GM12874 (cell line): ENCODE results near the gene SLC12A2.
A peak's percentile ranks its signal among the peaks of the same experiment; 100 is the strongest.

Experiments
- CTCF ChIP-seq: IDR thresholded peaks from 2 replicates; pipeline ENCODE4 v1.5.1; 2011; ENCODE audit warnings: low read depth, mild to moderate bottlenecking, control low read depth, low read length, moderate library complexity; ENCODE audit not compliant: insufficient read depth

The SLC12A2 gene

GRCh38 chr5:128196791-128197190 lies 113.2 kb downstream of the SLC12A2 start:
- TF ChIP-seq CTCF, result no peak

DNA sequence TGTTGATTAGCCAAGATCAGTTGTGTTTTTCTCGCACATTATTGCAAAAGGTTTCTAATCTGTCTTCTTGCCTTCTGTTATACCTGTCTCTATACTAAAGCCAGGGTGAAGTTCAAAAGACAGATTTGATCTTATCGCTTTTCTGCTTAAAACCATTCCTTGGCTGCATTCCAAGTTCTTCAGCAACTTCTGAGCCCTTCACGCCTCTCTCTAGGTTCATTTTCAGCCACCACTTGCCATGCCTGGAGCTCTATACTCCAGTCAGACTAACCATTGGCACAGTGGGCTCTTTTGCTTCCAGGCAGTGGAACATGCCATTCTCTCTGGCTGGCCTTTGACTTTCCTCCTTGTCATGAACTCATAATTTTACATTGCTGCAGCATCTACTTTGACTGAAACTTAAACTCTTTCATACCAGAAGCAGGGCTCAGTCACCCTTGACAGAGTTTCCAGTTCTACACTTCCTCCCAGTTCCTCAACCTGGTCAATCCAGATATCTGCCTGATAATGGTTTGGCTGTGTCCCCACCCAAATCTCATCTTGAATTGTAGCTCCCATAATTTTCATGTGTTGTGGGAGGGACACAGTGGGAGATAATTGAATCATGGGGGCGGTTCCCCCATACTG lies 114.4 kb downstream of the SLC12A2 start:
- TF ChIP-seq CTCF, result no peak

DNA sequence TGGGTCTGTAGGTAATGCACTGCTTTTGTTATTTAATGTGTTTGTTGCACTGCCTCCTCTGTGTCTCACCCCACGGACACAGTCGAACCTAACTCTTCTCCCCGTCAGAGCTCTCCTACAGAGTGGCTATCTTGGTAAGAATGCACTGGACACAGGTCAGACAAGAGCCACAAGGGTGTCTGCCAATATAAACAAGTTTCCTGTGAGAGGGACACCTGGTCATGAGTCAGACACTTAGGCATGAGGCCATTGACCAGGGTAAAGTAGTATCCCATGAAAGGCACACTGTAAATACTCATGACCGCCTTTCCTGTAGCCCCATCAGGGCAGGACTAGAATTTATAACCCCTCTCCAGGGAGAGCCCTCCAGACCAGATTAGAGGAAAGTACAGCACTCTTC lies 115.5 kb downstream of the SLC12A2 start:
- TF ChIP-seq CTCF, result no peak

- no peak for TF ChIP-seq CTCF
These were observed 116.0 kb downstream of the SLC12A2 start for GRCh38 chr5:128199611-128200010.

GRCh38 chr5:128201065-128201926 lies 117.7 kb downstream of the SLC12A2 start:
- TF ChIP-seq CTCF, result peak; percentile 82

- no peak for TF ChIP-seq CTCF
These were observed 118.8 kb downstream of the SLC12A2 start for GRCh38 chr5:128202320-128202719.

- no peak for TF ChIP-seq CTCF
These were observed 124.9 kb downstream of the SLC12A2 start for GRCh38 chr5:128208436-128208835.
